Measurements from ENCODE around the gene NNMT. TPM values are rescaled to one million over a fixed set of nuclear protein-coding genes. Genes with fewer than 3 reads are reported as not detected.

NNMT gene
- total and polyA plus RNA-seq, 7 donors, result 165 to 3,089 (median 751) TPM

DNA sequence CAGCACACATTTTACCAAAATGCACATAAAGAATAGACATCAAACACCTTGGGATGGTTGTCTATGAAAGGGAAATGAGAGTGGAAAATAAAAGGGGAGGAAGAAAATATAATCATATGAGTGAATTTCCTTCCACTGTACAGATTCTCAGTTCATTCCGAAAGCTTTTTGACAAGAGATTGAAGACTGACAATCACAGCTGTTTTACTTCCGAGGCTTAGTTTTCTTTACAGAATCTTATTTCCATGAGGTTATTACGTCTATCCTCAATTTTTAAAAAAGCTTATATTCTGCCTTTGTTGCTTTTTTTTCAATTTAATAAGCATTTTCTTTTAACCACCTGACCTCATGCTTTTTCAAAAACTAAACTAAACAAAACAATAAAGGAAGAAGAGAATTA is 12.8 kb upstream of the NNMT start:
- TF ChIP-seq, protein P1, sequence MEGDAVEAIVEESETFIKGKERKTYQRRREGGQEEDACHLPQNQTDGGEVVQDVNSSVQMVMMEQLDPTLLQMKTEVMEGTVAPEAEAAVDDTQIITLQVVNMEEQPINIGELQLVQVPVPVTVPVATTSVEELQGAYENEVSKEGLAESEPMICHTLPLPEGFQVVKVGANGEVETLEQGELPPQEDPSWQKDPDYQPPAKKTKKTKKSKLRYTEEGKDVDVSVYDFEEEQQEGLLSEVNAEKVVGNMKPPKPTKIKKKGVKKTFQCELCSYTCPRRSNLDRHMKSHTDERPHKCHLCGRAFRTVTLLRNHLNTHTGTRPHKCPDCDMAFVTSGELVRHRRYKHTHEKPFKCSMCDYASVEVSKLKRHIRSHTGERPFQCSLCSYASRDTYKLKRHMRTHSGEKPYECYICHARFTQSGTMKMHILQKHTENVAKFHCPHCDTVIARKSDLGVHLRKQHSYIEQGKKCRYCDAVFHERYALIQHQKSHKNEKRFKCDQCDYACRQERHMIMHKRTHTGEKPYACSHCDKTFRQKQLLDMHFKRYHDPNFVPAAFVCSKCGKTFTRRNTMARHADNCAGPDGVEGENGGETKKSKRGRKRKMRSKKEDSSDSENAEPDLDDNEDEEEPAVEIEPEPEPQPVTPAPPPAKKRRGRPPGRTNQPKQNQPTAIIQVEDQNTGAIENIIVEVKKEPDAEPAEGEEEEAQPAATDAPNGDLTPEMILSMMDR (IDR thresholded peaks at IDR 0.05), result no peak
- Histone ChIP-seq H3K27ac (no peak overlapping the region), H3K4me3 (no peak overlapping the region), H3K4me1 (peaks cover 3% of the 10 kb centered on the region), H3K27me3 (ENCODE audit: insufficient read depth in 3 of 3, low read length in 2 of 3) (peaks cover 0 to 5% (median 0%) of the 10 kb centered on the region in 3 donors), H3K36me3 (ENCODE audit: insufficient read depth in 1 of 2, low read depth in 1 of 2) (no peaks in the 10 kb centered on the region), H3K9me3 (no peaks in the 10 kb centered on the region)
- intact Hi-C loops (cut with DNase I), result loop anchor here in 1 of 2 donors (5.0 kb wide), 1 partner anchor 479 kb away; no protein-coding TSS in a partner anchor
- no peak for ATAC-seq
- DNase-seq, result no peak
- 63 to 65% (median 65%) methylated on average over 3 of the region's 3 CpGs for WGBS, 3 donors

DNA sequence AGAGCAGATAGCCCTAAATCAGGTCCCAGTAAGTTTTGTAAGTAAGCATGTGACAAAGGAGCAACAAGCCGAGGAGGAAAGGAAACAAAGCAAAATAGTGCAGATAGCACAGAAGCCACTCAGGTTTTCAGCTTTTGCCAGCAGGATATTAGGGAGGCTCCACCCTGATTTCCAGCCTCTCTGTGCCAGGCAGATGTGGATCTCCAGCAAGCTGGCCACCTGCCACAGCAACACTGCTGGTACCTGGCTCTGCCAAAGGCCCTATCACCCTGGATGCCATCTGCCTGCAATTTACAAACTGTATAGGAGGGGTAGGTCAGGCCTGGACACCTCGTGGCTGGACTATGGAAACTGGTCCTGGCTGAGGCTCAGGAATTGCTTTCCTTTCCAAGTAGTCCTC is 12.2 kb upstream of the NNMT start:
- DNase-seq (peak in 1 of 2 donors; percentile 25), ATAC-seq (peak in 2 of 4 donors; percentile 14 to 15)
- Histone ChIP-seq H3K9me3 (no peaks in the 10 kb centered on the region), H3K27ac (no peak overlapping the region), H3K4me3 (no peak overlapping the region), H3K36me3 (ENCODE audit: insufficient read depth in 1 of 2, low read depth in 1 of 2) (no peaks in the 10 kb centered on the region), H3K4me1 (peaks cover 3% of the 10 kb centered on the region), H3K27me3 (ENCODE audit: insufficient read depth in 3 of 3, low read length in 2 of 3) (peaks cover 0 to 5% (median 0%) of the 10 kb centered on the region in 3 donors)
- 28 to 39% (median 28%) methylated on average over 2 of the region's 2 CpGs for WGBS, 3 donors
- TF ChIP-seq, protein P1 (IDR thresholded peaks at IDR 0.05), result no peak
- intact Hi-C loops (cut with DNase I), result loop anchor here in 1 of 2 donors (5.0 kb wide), 1 partner anchor 478 kb away; no protein-coding TSS in a partner anchor

DNA sequence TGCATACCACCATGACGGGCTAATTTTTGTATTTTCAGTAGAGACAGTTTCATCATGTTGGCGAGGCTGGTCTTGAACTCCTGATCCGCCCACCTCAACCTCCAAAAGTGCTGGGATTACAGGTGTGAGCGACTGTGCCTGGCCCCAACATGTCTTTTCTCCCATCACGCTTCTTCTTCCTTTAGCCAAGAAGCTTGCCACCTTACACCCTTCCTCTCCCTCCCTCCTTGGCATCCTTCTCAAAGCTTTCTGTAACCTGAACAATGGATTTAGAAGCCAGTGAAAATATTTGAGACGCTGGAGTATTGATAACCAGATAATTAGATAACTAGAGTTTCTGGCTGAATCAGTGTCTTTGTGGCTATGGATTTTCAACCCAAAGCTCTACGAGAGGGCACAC is 11.3 kb upstream of the NNMT start:
- 93 to 96% (median 94%) methylated on average over 7 of the region's 7 CpGs for WGBS, 3 donors

DNA sequence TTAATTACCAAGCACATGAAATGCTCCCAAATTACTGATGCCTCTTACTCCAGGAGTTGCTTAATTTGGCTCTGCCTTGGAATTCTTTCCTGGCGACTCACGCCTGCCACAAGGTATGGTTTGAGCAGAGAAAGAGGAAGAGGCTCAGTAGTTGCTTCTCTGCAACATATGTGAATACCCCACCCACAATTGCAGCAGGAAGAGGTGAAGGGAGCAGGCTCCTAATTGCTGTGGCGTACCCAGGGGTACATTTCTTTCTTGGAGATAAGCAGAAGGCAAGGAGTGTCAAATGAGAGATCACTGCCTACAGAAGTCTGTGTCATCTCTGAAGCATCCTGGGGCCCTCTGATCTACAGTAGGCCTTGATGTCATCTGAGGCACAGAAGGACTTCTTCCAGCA is 10.6 kb upstream of the NNMT start:
- no peak for ATAC-seq
- intact Hi-C loops (cut with DNase I), result no loop called here

More for the DNA sequence above, 11.3 kb upstream of the NNMT start:
- Histone ChIP-seq H3K4me3 (no peak overlapping the region), H3K9me3 (no peaks in the 10 kb centered on the region), H3K27me3 (ENCODE audit: insufficient read depth in 3 of 3, low read length in 2 of 3) (no peaks in the 10 kb centered on the region), H3K36me3 (ENCODE audit: insufficient read depth in 1 of 2, low read depth in 1 of 2) (no peaks in the 10 kb centered on the region), H3K27ac (no peak overlapping the region), H3K4me1 (peaks cover 3% of the 10 kb centered on the region)
- DNase-seq, result no peak
- ATAC-seq, result no peak
- intact Hi-C loops (cut with DNase I), result loop anchor here in 1 of 2 donors (5.0 kb wide), 1 partner anchor 477 kb away; no protein-coding TSS in a partner anchor
- TF ChIP-seq, protein P1 (IDR thresholded peaks at IDR 0.05), result no peak

More for the DNA sequence above, 10.6 kb upstream of the NNMT start:
- WGBS, 3 donors, result 96 to 97% (median 96%) methylated on average over 3 of the region's 3 CpGs
- no peak for DNase-seq
- Histone ChIP-seq H3K36me3 (ENCODE audit: insufficient read depth in 1 of 2, low read depth in 1 of 2) (no peaks in the 10 kb centered on the region), H3K27ac (no peak overlapping the region), H3K27me3 (ENCODE audit: insufficient read depth in 3 of 3, low read length in 2 of 3) (no peaks in the 10 kb centered on the region), H3K4me3 (no peak overlapping the region), H3K4me1 (peaks cover 3% of the 10 kb centered on the region), H3K9me3 (no peaks in the 10 kb centered on the region)
- TF ChIP-seq, protein P1 (IDR thresholded peaks at IDR 0.05), result no peak

All from psoas muscle (tissue), 8 donors.